ENCODE data around the gene HHIPL2.

DNA sequence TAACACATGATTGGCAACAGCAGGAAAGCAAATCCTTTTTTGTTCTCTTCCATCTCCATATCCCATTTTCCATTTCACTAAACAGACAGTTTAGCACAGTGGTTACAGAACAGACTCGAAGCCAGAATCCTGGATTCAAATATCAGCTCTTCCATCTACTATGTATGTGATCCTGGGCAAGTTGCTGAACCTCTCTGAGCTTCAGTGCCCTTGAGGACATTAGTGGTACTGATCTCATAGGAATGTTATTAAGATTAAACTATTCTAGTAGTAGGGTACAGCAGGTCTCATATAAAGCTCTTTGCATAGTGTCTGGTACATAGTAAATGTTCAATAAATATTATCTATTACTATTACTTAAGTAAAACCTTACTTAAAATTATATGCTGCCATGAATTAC lies 13.8 kb upstream of the HHIPL2 start:
- no peak for TF ChIP-seq POLR2A (IDR thresholded peaks at IDR 0.05; ENCODE audit: low read depth, low read length)
- no peak for TF ChIP-seq POLR2AphosphoS5 (IDR thresholded peaks at IDR 0.05; ENCODE audit: low read depth, low read length)
